ENCODE data around the gene MAST4.

MAST4 gene

GRCh38 chr5:66606713-66607112, 10.5 kb downstream of the MAST4 start:
- no peak for DNase-seq

DNA sequence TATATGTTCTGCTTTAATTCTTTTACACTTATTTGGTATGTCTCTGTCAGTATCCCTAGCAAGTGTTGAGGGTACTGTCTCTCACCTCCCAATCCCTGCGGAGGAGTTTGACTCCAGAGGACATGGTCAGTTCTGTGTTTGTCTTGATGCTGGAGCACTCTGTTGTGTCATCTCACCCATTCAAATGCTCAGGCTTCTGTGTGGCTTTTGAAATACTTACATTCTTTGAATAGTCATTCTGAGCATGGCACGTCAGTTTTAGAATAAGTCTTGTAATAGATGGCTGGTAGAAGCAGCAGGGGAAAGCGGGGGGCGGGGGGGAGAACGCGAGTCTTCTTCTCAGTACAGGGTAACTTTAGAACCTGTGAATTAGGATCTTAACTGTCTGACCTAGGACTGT, 12.3 kb downstream of the MAST4 start:
- DNase-seq: no peak

DNA sequence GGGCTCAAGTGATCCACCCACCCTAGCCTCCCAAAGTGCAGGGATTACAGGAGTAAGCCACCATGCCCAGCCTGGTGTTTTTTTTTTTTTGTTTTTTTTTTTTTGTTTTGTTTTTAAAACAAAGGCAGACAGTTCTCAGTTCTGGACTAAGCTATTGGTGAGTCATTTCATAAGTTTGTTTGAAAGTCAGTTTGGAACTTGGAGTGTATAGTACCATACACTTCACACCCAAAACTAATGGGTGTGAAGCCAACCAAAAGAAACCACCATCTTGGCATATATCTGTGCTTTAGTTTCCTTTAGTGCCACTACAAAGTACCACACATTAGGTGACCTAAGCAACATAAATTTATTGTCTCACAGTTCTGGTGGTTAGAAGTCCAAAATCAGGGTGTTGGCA, 13.4 kb downstream of the MAST4 start:
- DNase-seq: no peak

GRCh38 chr5:66612226-66612625, 16.0 kb downstream of the MAST4 start:
- DNase-seq: no peak

DNA sequence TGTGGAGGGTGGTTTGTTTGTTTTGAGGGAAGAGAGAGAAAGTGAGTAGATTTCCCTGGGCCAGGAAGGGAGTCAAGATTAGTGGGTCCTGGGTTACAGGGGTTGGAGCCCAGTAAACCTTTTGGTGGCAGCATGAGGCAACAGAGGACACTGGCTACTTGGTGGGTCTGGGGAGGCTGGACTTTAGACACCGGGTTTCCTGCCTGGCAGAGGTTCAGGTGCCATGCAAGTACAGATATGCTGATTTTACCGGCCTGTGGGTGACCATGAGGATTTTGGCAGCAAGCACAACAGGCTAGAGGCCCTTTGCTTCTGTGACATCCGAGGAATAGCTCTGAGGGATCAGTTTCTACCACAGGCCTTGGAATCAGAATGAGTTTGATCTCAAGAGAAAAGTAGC, 18.9 kb downstream of the MAST4 start:
- DNase-seq: no peak

- no peak for DNase-seq
Observed at GRCh38 chr5:66615894-66616293, 19.7 kb downstream of the MAST4 start.

DNA sequence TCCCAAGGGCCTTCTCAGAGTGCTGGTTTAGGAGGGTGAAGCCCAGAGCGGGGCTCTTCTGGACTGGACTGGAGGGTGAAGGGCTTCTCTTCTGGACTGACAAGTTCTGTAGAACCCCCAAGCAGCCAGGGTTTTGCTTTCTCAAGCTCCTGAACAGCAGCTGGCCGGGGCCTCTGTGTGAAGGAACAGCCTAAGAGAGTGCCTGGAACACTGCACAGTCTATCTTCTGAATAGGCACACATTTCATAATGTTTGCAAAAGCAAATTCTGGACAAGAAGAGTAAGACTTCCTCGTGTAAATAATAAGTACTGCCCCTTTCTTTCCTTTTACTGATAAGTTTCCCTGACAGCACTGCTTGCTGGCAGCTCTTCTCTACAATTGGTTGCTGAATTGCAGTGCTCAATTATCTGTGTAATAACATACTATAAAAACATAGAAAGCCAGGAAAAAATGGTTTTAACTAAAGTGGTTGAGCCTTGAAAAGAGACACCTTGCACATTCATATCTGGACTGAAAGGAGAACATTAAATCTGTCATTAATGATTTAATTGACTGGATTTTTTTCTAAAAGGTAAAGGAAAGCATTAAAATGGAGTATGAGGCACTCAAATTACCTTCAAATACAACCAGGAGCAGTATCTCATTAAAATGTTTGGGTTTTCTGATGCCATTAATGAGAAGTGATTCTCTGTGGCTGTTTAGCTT, 20.5 kb downstream of the MAST4 start:
- no peak for DNase-seq

DNA sequence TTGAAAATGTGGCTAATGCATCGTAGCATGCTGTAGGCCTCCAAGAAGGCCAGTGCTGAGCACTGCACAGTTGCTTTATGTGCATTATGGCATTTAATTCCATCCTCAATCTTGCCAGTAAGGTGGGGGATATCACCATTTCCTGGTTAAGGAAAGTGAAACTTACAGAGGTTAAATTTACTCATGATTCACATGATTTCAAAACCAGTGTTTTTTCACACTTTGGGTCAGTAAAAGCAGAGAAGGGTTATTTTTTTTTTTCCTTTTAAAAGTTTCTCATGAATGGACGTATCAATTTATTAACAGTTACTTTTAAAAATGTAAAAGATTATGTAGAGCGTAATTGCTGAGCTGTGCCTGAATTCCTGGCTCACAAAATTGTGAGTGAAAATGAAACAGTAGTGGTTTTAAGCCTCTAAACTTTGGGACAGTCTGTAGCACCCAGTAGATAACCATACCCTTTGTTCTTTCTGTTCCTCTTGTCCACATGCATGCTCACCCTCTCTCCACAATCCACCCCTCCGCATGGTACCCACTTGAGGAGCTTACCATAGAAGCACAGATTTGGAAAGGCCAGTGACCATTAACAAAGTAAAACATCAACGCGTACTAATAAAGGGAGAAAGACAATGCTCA, 21.2 kb downstream of the MAST4 start:
- no peak for DNase-seq

- no peak for DNase-seq
Observed at GRCh38 chr5:66617991-66618768, 22.0 kb downstream of the MAST4 start.

- no peak for DNase-seq
Observed at GRCh38 chr5:66620711-66621110, 24.5 kb downstream of the MAST4 start.

DNA sequence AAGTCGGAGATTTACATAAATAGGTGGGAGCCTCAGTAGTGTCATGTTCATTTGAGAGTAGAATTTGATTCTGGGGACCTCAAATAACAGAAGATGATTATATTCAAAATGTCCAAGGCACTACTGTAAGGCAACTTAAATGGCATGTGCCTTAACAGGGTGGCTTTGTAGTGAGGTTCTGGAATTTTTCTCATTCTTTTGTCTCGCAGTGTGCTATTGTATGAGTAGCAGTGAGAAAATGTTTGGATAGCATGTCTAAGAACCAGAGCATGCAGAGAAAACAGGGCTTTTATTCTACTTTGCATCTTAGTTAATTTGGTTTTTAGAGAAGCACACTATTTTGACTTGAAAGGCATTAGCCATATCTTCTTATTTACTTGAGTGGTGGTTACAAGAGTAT, 25.0 kb downstream of the MAST4 start:
- no peak for DNase-seq

GRCh38 chr5:66621736-66622135, 25.5 kb downstream of the MAST4 start:
- no peak for DNase-seq

GRCh38 chr5:66628561-66628960, 32.4 kb downstream of the MAST4 start:
- no peak for DNase-seq

DNA sequence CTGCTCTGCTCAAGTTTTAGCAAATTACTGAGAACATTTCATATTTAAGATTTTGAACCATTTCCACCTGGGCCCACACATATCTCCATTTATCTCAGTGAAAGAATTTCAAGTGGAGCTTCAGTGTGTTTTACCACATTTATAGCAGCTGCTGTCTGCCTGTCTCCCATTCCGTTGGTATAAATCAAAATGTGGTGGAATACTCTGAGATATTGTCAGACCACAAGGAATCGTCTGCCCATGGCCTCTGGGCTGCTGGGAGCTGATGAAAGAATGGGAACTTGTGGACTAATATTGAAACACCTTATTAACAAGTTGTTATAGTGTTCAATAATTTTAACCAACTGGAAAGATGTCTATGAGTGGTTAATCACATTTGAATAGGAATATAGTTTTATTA, 33.3 kb downstream of the MAST4 start:
- no peak for DNase-seq

- no peak for DNase-seq
Observed at GRCh38 chr5:66633754-66634153, 37.6 kb downstream of the MAST4 start.

GRCh38 chr5:66634601-66635000, 38.4 kb downstream of the MAST4 start:
- DNase-seq: no peak

GRCh38 chr5:66637994-66638393, 41.8 kb downstream of the MAST4 start:
- DNase-seq: no peak

GRCh38 chr5:66639037-66639436, 42.8 kb downstream of the MAST4 start:
- DNase-seq: no peak

- DNase-seq: no peak
Observed at GRCh38 chr5:66642538-66642937, 46.3 kb downstream of the MAST4 start.

DNA sequence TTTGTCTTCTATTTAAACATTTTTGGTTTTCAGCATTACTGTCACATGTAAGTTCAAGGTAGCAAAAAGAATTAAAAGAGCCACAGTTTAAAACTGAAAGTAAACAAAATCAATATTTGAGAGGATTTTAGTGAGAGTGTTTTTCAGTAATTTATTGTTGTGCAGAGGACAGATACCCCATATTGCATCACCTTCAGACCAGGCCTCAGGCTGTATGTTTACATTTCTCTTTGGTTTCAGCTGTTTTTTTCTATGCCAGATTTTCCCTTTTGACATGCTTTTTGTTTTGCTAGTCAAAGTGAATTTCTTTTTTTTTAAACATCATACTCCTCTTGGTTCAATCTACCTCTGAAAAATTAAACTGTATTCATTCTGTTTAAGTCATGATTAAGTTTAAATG, 47.2 kb downstream of the MAST4 start:
- DNase-seq: no peak

GRCh38 chr5:66644111-66644510, 47.9 kb downstream of the MAST4 start:
- no peak for DNase-seq

- no peak for DNase-seq
Observed at GRCh38 chr5:66645039-66645438, 48.8 kb downstream of the MAST4 start.

- DNase-seq: no peak
Observed at GRCh38 chr5:66646570-66646969, 50.4 kb downstream of the MAST4 start.
